NCI-H1092 treated with DMSO at 0.1 percent for 48 hours (cell line): ENCODE results near the gene CLASRP.

ENCODE experiments used
- DNase-seq: peaks from one replicate; lab custom pipeline; 2025; lab: John Stamatoyannopoulos, UW

The CLASRP gene

DNA sequence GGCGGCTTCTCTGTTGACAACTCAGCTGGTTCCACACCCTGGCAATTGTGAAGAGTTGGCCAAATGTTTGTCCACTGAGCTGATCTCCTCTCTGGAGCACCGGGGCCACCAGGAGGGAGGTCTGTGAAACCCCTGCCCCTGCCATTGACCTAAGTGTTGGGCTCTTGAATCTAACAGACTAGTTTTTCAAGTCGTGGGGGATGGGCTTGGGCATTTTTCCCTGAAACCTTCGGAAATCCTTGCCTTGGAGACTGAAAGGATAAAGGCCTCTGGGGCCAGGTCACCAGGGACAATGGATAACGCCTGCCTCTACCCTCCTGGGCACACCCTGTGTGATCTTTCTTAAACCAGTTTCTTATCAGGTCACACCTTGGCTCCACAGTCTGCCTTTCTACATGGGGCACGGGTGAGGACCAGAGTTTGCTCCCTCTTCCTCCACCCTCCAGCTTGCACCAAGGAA, 41.1 kb downstream of the CLASRP start:
- DNase-seq, result no peak

DNA sequence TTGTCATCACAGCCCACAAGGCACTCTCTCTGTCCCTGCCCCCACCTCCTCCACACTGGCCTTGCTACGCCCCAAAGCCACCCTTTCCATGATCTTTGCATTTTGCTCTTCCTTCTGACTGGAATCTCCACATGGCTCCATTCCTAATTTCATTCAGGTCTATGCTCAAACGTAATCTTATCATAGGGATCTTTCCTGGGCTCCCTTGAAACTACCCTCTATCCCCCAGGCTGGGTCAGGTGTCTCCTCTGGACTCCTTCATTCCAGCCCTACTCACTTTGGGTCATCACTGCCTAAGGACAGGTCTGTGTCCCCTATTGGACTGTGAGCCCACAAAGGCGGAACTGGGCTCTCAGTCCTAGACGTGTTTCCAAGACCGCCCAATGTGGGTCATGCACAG, 43.3 kb downstream of the CLASRP start:
- no peak for DNase-seq

DNA sequence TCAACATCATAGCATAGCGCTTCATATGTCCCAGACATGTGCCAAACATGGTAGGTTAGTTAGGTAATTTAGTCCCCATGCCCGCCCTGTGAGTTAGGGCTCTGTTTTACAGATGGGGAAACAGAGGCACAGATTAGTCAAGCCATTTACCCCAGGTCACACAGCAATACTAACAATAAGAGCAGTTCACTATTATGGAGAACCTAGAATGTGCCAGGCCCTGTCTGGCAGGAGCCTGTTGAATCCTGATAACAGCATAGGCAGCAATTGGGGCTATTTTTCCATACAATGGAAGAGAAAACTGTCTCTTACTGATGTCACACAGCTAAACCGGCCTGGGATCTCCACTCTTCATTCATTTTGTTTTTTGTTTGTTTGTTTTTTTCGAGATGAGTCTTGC, 47.6 kb downstream of the CLASRP start:
- DNase-seq, result no peak

DNA sequence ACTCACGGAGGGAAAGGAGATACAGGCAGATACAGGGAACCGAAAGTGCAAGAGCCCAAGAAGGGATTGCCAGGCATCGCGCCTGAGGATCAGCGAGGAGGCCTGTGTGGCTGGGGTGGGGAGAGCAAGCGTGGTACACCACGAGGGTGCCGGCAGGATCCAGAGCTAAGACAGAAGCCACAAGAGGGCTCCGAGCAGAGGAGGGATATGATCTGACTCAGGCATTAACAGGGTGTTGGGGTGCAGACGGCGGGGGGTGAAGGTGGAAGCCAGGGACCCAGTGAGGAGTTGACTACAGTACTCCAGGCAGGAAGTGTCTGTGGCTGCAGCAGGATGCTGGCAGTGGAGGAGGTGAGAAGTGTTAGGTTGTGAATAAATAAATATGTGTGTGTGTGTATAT, 48.7 kb downstream of the CLASRP start:
- no peak for DNase-seq

DNA sequence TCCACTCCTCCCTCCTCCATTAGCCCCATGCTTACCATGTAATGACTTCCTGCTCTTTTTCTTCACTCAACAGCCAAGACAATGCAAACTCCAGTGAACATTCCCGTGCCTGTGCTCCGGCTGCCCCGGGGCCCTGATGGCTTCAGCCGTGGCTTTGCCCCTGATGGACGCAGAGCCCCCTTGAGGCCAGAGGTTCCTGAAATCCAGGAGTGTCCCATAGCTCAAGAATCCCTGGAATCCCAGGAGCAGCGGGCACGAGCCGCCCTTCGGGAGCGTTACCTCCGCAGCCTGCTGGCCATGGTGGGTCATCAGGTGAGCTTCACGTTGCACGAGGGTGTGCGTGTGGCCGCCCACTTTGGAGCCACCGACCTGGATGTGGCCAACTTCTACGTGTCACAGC, 51.2 kb downstream of the CLASRP start:
- no peak for DNase-seq

DNA sequence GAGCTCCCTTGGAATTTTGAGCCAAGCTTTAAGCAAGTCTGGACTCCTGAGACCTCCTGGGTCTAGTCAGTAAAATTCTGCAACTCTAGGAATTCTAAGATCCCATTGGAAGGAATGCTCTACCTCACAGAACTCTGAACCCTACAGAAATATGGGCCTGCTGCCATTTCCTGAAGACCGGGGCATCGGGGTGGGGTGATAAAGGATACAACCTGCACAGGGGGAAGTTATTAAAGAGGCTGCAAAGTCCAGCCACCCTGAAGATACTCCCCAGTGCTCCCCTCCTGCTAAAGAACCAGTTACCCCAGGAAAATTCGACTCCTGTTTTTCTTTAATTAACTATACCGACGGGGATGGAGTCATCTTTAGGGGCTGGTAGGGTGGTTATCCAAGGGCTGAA, 51.8 kb downstream of the CLASRP start:
- DNase-seq, result no peak

DNA sequence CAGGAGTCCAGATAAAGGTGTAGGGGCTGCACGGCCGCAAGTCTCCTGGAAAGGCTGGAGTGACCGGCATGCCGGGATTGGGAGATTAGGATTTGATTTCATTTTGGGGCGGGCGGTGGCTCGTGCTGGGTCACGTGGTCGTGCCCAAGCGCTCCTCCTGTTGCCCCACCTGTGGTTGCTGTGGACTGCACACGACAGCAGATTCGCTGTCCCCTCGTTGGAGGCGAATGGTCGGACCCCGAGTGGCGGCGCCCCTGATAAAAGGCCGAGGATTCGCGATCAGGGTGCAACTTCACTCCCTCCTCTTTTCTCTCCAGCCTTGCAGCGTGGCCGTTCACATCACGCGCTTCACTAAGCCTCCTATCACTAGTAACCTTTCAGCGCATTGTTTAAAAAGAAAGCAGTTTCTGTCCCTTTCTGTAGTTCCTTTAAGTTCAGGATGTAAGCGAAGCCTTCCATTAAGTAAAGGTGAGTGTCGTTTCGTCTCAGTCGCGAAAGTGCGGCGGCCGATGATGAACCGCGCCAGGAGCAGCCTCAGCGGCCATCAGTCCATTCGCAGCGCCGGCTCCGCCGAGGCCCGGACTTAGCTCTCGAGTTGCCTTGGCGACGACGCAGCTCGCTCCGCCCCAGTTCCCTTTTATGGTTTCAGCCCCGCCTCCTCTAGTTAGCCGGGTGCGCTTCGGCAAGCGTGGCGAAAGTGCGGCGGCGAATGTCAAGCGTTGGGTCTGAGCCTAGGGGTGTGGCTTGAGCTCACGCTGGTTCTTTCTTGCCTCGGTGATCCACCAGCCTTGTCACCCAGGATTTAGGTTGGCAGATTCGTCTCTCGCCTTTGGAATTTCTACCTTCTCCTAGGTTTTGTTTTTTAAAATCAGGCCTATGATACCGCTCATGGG, 52.4 kb downstream of the CLASRP start:
- DNase-seq, result peak; percentile 95

DNA sequence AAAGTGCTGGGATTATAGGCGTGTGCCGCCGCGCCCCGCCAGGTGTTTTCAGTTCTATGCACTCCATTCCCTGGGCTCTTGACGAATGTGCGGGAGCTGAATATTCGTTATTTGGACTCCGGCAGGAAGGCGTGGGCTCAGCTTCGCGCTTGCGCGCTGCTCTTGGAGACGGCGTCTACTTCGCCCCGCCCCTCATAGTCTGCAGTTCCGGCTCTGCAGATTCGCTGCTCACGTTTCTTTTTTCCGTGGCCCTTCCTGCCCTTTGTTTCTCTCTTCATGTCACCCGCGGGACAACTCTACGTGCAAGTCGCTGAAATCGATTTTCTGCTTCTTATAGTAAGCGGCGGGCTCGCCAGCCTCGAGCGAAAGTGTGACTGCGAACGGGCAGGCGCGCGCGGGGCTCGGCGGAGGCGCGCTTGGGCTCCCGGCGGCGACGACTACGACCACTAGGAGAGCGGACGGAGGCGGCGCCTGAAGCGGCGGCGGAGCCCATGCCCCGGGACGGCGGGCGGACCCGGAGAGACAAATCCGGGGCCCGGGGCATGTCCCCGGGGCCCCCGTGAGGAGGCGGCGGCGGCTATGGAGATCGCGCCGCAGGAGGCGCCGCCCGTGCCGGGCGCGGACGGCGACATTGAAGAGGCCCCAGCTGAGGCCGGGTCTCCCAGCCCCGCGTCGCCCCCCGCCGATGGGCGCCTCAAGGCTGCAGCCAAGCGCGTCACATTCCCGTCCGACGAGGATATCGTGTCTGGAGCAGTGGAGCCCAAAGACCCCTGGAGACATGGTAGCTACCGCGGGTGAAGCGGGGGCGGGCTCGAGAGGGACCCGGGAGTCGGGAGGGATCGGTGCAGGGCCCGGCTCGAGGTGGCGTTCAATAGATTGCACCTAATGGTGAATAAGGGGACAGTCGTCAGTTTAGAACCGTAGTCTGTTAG, 54.2 kb downstream of the CLASRP start, which contains the start of gene PPP1R37:
Gene PPP1R37, plus strand, starts transcription at position 433 of the 932 bp plus-strand sequence. Its CDS starts 147 bp downstream, at position 580.
- DNase-seq, result peak; percentile 92

DNA sequence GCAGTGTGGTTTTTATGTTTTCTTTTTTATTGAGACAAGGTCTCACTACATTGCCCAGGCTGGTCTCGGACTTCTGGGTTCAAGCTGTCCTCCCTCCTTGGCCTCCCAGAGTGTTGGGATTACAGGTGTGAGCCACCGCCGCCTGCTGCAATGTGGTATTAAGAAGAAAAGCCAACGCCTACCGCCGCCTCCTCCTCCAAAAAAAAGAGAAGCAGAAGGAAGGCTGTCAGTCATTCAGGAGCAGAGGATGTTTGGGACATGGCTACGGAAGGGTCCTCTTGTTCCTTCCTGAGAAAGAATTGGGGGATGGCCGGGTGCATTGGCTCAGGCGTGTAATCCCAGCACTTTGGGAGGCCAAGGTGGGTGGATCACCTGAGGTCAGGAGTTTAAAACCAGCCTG, 55.3 kb downstream of the CLASRP start:
- no peak for DNase-seq

DNA sequence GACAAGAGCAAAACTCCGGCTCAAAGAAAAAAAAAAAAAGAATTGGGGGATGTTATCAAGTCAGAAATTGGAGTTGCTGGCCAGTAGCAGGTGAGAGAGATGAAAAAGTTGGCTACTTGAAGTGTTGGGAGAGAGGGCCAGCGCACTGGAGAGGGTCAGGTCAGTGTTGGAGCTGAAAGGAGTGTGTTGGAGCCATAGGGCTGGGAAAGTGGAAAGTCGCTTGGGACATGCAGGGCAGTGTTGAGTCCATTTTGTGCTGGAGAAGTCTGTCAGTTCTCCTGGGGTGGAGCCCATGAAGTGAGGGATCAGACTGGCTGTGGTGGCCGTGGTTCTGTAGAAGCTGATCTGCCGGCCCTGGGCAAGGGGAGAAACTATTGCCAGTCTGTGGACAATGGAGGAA, 55.9 kb downstream of the CLASRP start:
- DNase-seq, result no peak

DNA sequence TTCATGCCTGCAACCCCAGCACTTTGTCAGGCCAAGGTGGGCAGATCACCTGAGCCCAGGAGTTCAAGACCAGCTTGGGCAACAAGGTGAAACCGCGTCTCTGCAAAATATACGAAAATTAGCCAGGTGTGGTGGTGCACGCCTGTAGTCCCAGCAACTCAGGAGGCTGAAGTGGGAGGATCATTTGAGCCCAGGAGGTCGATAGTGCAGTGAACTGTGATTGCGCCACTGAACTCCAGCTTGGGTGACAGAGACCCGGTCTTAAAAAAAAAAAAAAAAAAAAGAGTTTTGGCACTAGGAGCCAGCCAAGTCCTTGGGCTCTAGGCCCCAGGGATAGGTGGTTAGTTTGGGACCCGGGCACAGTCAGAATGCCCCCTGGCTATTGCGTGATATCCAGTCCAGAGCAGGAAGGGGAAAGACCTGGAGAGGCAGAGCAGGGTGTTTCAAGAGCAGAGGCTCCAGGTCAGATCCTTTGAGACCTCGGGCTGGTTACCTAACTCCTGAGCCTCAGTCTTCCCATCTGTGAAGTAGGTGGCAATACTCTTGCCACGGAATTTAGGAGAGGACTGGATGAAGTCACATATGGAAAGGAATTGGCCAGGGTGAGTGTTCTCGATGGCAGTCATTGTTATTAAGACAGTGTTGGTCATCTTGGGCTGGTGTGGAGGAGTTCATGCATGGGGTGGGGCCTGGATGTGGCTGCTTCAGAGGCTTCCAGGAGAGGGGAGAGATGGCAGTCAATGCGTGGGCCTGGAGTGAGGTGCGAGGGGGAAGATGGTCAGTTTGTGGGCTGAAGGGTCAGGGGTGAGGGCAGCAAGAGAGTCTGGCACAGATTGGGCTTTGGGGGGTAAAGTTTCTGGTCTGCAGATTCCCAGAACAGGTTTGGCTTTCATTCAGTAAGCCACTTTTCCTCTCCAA, 56.9 kb downstream of the CLASRP start:
- DNase-seq, result no peak

DNA sequence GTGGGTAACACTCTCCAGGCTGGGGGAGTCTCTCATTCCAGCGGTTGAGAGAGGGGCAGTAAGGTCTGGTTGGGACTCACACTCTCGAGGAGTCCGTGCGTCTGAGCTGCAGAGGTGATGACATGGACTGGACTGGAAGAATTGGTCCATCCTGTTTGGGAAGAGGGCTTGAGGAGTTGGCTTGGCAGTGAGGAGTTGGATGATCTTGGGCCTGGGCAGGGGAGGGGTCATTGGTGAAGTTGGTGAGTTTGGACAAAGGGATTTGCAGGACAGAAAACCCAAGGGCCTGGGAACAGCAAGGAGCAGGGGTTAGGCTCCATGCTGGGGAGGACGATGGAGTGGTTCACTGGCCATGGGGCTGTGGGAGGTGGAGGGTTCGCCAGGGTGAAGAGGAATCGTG, 57.9 kb downstream of the CLASRP start:
- DNase-seq, result no peak

DNA sequence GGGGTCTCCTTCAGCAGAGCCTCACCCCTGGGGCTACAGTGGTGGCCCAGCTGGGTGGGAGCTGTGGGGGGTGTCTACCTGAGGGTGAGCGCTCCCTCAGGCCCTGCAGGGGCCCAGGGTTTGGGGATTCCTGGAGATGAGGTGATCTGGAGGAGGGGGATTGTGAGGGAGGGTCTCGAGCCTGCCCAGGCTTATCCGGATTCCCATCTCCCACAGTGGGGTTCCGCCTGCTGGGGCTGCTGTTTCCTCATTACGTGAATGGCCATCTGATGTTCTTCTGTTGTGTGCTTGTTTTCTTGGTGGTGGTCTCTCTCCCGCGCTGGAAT, 58.6 kb downstream of the CLASRP start:
- DNase-seq, result no peak

DNA sequence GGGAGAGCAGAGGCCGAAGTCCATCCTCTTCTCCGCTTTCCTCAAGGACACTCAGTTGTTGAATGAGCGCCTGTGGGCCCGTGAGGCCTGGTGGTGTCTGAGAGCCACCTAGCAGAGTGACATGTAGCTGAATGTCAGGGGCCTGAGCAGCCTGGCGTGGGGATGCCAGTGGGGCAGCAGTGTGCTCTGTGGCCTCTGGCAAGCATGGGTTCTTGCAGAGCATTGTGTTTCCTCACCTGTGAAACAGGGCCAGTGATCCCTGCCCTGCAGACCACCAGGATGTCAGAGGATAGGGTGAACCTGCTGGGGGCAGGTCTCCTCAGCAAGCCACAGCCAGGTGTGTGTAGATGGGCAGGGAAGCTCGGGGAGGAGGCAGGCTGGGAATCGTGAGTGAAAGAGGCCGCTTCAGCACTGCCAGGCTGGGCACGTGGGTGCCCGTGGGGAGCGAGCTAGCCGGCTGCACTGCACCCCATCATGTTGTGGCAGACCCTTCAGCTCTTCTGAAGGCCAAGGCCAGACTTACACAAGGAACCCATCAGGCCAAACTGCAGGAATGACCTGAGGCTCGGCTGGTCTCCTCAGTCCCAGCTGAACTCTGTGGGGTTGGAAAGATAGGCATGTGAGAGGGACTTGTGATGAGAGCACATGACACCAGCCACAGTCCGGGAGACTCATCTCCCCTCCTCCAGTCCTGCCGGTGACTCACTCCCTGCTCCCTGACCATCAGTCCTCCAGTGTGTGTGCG, 59.1 kb downstream of the CLASRP start:
- no peak for DNase-seq

DNA sequence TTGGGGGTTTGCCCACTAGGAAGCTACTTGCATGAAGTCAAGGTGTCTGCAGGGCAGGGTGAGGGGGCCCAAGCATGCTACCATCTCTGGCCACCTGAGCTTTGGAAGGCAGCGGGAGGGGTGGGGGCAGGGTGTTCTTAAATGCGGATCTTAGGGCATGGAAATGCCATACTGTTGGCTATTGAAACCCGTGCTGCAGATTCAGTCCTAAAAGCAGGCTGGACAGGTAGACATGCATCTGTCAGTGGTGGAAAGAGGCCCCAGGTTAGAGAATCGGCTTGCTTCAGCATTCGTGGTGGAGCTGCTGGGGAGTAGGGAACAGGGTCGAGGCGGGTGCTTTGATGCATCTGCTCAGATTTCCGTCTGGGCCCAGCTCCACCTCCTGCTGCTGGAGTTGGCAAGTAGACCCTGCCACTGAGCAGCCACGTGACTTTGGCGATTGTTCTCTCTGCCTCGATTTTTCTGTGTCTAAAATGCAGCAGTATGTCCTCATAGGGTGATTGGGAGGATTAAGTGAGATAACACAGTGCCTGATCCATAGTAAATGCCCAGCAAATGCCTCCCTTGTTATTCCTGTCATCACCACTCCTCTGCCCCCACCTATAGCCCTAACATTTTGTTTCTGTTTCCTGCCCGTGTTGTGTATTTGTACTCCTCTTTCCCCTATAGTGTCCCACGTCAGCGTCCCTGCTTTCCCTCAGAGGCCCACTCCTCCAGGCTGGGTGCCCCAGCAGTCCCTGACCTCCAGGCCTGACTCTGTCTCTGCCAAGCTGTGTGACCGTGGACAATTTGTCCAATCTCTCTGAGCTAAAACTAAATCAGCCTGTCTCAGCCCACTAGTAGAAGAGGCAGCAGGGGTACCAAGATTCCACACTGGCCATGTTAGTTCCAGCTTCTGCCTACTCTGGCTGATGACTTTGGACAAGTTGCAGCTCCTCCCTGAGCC, 59.9 kb downstream of the CLASRP start:
- DNase-seq, result peak; percentile 14

DNA sequence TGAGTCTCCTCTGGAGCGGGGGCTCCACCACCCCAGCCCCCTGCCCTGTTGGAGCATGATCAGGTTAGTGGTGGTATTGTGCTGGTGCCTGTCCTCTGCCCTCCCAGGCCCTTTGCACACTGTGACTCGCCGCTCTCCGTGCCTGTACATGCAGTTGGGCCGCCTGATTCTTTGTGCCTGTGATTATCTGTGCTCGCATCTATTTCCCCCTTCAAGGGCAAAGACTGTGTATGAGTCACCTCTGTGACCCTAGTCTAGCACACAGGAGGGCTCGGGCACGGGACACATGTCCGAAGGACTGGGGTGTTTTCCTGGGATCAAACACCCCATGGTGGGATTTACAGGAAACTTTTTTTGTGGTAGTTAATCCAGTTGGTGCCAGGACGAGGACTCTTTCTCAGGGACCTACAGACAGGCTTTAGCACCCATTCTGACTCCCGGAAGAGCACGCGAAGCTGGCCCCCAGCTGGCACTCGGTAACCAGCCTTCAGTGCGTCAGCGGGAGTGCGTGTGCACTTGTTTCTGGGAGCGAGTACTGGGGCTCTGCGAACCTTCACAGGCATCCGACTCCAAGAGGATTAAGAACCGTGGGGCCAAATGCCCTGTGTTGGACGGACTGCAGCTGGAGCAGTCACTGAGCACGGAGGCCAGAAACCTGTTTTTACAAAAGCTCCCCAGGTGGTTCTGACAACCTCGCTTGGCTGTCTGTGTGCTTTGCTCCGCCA, 60.8 kb downstream of the CLASRP start:
- DNase-seq, result no peak

DNA sequence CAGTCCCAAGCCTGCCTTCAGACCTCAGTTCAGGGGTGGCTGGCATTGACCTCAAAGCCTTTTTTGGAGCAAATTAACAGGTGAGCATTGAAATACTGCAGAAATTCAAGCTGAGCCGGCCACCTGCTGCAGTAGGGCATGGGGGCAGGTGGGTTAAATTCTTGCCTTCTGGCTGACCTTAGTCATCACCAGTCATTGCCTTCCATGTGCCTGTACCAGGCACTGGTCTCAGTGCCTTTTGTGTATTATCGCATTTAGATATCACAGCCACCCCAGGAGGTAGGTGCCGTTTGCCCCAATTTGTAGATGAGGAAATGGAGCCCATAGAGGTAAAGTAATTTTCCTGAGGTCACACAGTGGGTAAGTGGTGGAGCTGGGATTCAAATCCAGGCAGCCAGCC, 61.4 kb downstream of the CLASRP start:
- no peak for DNase-seq

DNA sequence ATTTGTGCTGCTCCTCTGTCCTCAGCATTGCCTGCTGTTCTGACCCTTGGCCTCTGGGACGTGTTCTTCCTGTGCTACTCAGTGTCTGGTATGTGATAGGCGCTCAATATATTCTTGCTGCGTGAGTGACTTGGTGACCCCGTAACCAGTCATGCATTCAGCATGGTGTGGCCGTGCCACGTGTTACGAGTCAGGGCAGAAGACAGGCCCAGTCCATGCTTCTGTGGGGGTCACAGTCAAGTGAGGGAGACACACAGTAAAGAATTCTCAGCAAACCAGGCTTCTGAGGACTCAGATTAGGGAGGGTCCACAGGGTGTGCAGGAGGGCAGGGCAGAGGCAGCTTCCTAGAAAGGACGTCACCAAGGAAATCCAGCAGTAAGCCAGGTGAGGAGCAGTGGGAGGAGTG, 62.0 kb downstream of the CLASRP start:
- no peak for DNase-seq

DNA sequence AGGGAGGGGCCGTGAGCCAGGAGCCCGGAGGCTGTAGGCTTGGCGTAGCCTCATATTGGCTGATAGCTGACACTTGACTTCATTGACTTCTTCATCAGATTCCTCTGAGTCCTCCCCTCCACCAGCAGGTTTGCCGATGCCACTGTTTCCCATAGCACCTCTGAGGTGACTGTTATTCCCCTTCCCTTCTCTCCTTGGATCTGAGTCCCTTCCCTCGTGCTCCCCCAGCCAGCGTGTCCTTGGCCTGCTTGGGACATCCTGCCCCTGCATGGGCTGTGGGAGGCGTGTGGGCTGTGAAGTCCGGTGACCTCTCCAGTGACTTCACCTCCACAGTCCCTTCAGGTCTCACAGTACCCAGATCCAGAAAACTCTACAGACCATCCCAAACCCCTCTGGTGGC, 63.0 kb downstream of the CLASRP start:
- no peak for DNase-seq
